Vagina (tissue), 2 donors: Measurements from ENCODE around the gene PAPPA. TPM values are rescaled to one million over a fixed set of nuclear protein-coding genes. Genes with fewer than 3 reads are reported as not detected.

Experiments used
- DNase-seq, 2 donors: peaks; one replicate each; pipeline ENCODE4 v3.0.0-alpha.2; 2017; ENCODE audit errors: extremely low spot score in 2 of 2
- H3K27ac ChIP-seq: fragments of 200-600 bp; sonication (generic); one replicate; pipeline ENCODE4 v1.5.1; 2019
- H3K27me3 ChIP-seq: fragments of 200-600 bp; sonication (generic); one replicate; pipeline ENCODE4 v1.5.1; 2019
- H3K36me3 ChIP-seq, 2 donors: fragments of 200-600 bp; sonication (generic); one replicate each; pipeline ENCODE4 v1.5.1; 2017 to 2019
- H3K4me1 ChIP-seq: fragments of 200-600 bp; sonication (generic); one replicate; pipeline ENCODE4 v1.5.1; 2019
- H3K4me3 ChIP-seq, 2 donors: fragments of 200-600 bp; sonication (generic); 1 replicate in 1 of 2; 2 replicates in 1 of 2; pipeline ENCODE4 v1.5.1; 2016 to 2019
- H3K9me3 ChIP-seq: fragments of 200-600 bp; sonication (generic); one replicate; pipeline ENCODE4 v1.5.1; 2019
- CTCF ChIP-seq, 3 experiments: fragments of 450-650 bp in 2 of 3; fragments of 200-600 bp in 1 of 3; sonication (generic) in 1 of 3; IDR thresholded peaks; one replicate each; pipeline ENCODE4 v1.5.1; 2017 to 2019; ENCODE audit warnings: antibody characterized with exemption in 3 of 3, mild to moderate bottlenecking in 2 of 3, moderate library complexity in 2 of 3
- POLR2A ChIP-seq, 2 donors: fragments of 450-650 bp; IDR thresholded peaks; one replicate each; pipeline ENCODE4 v1.6.1; 2017; ENCODE audit warnings: antibody characterized with exemption in 2 of 2, mild to moderate bottlenecking in 2 of 2, moderate library complexity in 2 of 2
- POLR2AphosphoS5 ChIP-seq, 2 donors: sonication (generic); formaldehyde crosslinking; IDR thresholded peaks; one replicate each; pipeline ENCODE4 v1.9.0; 2017; ENCODE audit warnings: antibody characterized with exemption in 2 of 2, mild to moderate bottlenecking in 2 of 2, low read depth in 1 of 2; ENCODE audit not compliant: insufficient read depth in 1 of 2
- intact Hi-C: fragments of 100-400 bp; cut with DNase I; formaldehyde crosslinking; loops from one replicate; pipeline ENCODE4 v1.15.1; 2023
- total RNA-seq: library from RNA; depleted of rRNA; stranded (reverse); fragments of >200 nt; gene quantifications from one replicate; pipeline ENCODE4 v1.2.3, GENCODE V29; 2016

PAPPA gene
- total RNA-seq, 1 donor from 2014 or later, result 4.4 TPM

DNA sequence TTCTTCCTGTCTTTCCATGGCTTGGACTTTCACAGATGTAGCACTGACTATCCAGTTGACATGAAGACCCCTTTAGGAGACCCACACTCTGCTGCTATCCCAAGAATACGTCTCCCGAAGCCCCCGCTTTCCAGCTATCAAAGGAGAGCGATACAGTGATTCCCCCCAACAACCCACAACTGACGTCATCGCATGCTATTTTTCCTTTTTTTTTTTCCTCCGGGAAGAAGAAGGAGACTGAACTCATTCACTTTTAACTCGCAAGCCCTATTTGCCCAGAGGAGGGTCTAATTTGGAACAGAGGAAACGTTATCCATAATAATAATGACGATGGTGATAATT, 2.1 kb downstream of the PAPPA start:
- no peak for TF ChIP-seq POLR2AphosphoS5 (IDR thresholded peaks at IDR 0.05; ENCODE audit: insufficient read depth in 1 of 2, low read depth in 1 of 2)
- TF ChIP-seq CTCF (IDR thresholded peaks at IDR 0.05), result no peak
- no peak for TF ChIP-seq POLR2A (IDR thresholded peaks at IDR 0.05)
- H3K4me1 ChIP-seq, result peaks cover 19% of the 10 kb centered on the region
- intact Hi-C loops, result loop anchor here (10.0 kb wide), 1 partner anchor 509 kb away; no protein-coding TSS in a partner anchor
- no peaks in the 10 kb centered on the region for H3K27me3 ChIP-seq
- H3K9me3 ChIP-seq, result no peaks in the 10 kb centered on the region
- H3K4me3 ChIP-seq, result peak overlapping the region; percentile 55 to 66
- no peaks in the 10 kb centered on the region for H3K36me3 ChIP-seq
- H3K27ac ChIP-seq, result peak overlapping the region; percentile 87
- DNase-seq, result no peak

DNA sequence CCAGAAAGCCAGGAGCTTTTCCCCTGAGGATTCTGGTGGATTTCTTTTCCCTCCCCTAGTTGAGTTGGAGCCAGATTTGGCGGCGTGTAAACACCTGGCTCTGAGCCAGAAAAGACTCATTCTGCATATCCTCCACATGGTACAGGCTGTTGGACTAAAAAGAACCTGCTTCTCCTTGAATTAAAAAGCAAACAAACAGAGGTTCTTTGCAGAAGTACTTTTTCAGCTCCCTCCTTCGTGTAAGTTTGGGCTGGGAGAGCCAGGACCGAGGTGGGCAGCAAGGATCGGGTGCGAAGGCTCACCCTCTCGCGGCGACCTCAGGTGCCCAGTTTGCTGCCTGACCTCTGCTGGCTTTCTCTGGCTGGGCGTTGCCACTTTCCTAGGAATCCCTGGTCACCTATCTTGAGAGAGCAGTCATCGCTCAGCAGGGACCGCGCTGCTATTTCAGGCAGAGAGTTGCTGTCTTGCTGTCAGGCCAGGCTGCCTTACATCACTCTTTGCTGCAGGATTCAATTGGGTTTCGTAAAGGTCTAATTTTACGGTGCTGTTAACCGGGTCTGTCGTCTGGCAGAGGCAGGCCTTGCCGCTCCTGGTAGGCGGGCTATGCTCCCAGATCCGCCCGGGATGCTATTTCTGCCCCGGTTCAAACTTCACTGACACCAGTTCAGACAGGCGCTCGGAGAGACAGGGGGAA, 3.2 kb downstream of the PAPPA start:
- peak in 1 of 2 donors; percentile 95 for DNase-seq
- TF ChIP-seq POLR2AphosphoS5 (IDR thresholded peaks at IDR 0.05; ENCODE audit: insufficient read depth in 1 of 2, low read depth in 1 of 2) (peak in 1 of 2 donors; percentile 83), POLR2A (IDR thresholded peaks at IDR 0.05) (peak in 1 of 2 donors; percentile 46), CTCF (IDR thresholded peaks at IDR 0.05) (peak in 1 of 3 experiments; percentile 16)
- Histone ChIP-seq H3K4me3 (peak overlapping the region; percentile 17 to 55), H3K27ac (peak overlapping the region; percentile 87), H3K4me1 (peaks cover 19% of the 10 kb centered on the region), H3K9me3 (no peaks in the 10 kb centered on the region), H3K36me3 (no peaks in the 10 kb centered on the region), H3K27me3 (no peaks in the 10 kb centered on the region)
- intact Hi-C loops, result loop anchor here (10.0 kb wide), 1 partner anchor 508 kb away; no protein-coding TSS in a partner anchor

GRCh38 chr9:116157436-116158138, 4.0 kb downstream of the PAPPA start:
- H3K27ac ChIP-seq, result peak overlapping the region; percentile 87
- peak overlapping the region in 1 of 2 donors; percentile 55 for H3K4me3 ChIP-seq
- H3K9me3 ChIP-seq, result no peaks in the 10 kb centered on the region
- intact Hi-C loops, result loop anchor here (10.0 kb wide), 1 partner anchor 507 kb away; no protein-coding TSS in a partner anchor
- H3K36me3 ChIP-seq, result no peaks in the 10 kb centered on the region
- DNase-seq, result no peak
- peaks cover 19% of the 10 kb centered on the region for H3K4me1 ChIP-seq
- TF ChIP-seq CTCF (IDR thresholded peaks at IDR 0.05), result no peak
- TF ChIP-seq POLR2A (IDR thresholded peaks at IDR 0.05), result no peak
- no peak for TF ChIP-seq POLR2AphosphoS5 (IDR thresholded peaks at IDR 0.05; ENCODE audit: insufficient read depth in 1 of 2, low read depth in 1 of 2)
- no peaks in the 10 kb centered on the region for H3K27me3 ChIP-seq

DNA sequence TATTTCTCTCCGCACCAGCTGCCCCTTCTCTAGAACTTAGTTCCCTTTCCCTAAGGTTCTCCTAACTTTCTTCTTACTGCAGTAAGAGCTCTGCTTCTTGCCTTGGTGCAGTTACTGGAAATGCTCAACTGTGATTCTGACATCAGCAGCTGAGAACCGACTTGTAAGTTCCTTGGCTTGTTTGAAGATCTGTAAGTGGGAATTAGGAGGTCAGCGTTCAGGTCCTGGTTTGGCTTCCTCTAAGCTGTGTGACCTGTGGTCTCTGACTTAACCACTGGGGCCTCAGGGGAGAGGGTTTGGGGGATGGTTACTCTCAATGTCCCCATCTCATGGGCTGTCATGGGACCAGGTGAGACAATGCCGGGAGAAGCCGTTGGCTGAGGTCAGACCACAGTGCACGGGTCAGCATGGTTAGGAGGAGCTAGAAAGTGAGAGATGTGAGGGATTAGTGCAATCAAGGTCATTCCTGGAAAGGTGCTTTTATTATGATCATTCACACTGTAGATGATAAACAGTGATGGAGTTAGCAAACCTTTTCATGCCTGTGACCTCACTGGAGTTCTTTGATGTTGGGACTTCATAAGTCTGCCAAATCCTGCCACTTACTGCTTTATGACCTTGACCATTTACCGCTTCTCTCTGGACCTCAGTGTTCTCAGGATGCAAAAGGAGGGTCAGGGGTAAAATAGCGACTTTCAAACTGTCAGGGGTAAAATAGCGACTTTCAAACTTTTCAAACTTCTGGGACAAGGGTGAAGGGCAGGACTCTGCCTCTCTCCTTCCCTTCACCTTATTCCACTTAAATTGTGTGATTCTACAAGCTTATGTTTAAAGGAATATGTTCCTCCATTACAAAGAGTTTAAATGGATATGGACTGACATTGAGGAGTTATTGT, 7.3 kb downstream of the PAPPA start:
- TF ChIP-seq POLR2A (IDR thresholded peaks at IDR 0.05) (no peak), CTCF (IDR thresholded peaks at IDR 0.05) (no peak), POLR2AphosphoS5 (IDR thresholded peaks at IDR 0.05; ENCODE audit: insufficient read depth in 1 of 2, low read depth in 1 of 2) (no peak)
- H3K27me3 ChIP-seq, result no peaks in the 10 kb centered on the region
- intact Hi-C loops, result no loop called here

More for the DNA sequence above, 7.3 kb downstream of the PAPPA start:
- Histone ChIP-seq H3K9me3 (no peaks in the 10 kb centered on the region), H3K4me1 (peaks cover 14% of the 10 kb centered on the region), H3K4me3 (no peak overlapping the region), H3K27ac (no peak overlapping the region), H3K36me3 (no peaks in the 10 kb centered on the region)
- no peak for DNase-seq
